Parathyroid adenoma (tissue), 2 donors: ENCODE measurements around the gene SARDH.

Experiments used
- H2AFZ ChIP-seq: fragments of 300-600 bp; sonication (generic); one replicate; pipeline ENCODE4 v1.7.0; 2017; ENCODE audit warnings: antibody characterized with exemption, mild to moderate bottlenecking
- H3K27ac ChIP-seq: fragments of 300-600 bp; sonication (generic); one replicate; pipeline ENCODE4 v1.7.0; 2017
- H3K27me3 ChIP-seq: fragments of 300-600 bp; sonication (generic); one replicate; pipeline ENCODE4 v1.7.0; 2017; ENCODE audit warnings: low read length; ENCODE audit not compliant: control insufficient read depth, insufficient read depth
- H3K36me3 ChIP-seq: fragments of 300-600 bp; sonication (generic); one replicate; pipeline ENCODE4 v1.7.0; 2017; ENCODE audit warnings: low read length; ENCODE audit not compliant: control insufficient read depth, insufficient read depth
- H3K4me1 ChIP-seq: fragments of 300-600 bp; sonication (generic); one replicate; pipeline ENCODE4 v1.7.0; 2017; ENCODE audit warnings: control low read depth
- H3K4me2 ChIP-seq: fragments of 300-600 bp; sonication (generic); one replicate; pipeline ENCODE4 v1.7.0; 2017; ENCODE audit warnings: low read length
- H3K4me3 ChIP-seq: fragments of 300-600 bp; sonication (generic); one replicate; pipeline ENCODE4 v1.7.0; 2017; ENCODE audit warnings: low read depth, low read length
- H3K79me2 ChIP-seq: fragments of 300-600 bp; sonication (generic); one replicate; pipeline ENCODE4 v1.7.0; 2017; ENCODE audit warnings: control low read depth
- H3K9ac ChIP-seq: fragments of 300-600 bp; sonication (generic); one replicate; pipeline ENCODE4 v1.7.0; 2017; ENCODE audit warnings: mild to moderate bottlenecking
- H3K9me3 ChIP-seq: fragments of 300-600 bp; sonication (generic); one replicate; pipeline ENCODE4 v1.7.0; 2017; ENCODE audit warnings: low read length; ENCODE audit not compliant: control insufficient read depth
- TF ChIP-seq, protein P1 (sequence below): fragments of 300-600 bp; sonication (generic); IDR thresholded peaks from one replicate; pipeline ENCODE4 v1.7.0; 2017; ENCODE audit warnings: antibody characterized with exemption, mild to moderate bottlenecking
- donor health status: primary hyperparathyroidism.

The SARDH gene

DNA sequence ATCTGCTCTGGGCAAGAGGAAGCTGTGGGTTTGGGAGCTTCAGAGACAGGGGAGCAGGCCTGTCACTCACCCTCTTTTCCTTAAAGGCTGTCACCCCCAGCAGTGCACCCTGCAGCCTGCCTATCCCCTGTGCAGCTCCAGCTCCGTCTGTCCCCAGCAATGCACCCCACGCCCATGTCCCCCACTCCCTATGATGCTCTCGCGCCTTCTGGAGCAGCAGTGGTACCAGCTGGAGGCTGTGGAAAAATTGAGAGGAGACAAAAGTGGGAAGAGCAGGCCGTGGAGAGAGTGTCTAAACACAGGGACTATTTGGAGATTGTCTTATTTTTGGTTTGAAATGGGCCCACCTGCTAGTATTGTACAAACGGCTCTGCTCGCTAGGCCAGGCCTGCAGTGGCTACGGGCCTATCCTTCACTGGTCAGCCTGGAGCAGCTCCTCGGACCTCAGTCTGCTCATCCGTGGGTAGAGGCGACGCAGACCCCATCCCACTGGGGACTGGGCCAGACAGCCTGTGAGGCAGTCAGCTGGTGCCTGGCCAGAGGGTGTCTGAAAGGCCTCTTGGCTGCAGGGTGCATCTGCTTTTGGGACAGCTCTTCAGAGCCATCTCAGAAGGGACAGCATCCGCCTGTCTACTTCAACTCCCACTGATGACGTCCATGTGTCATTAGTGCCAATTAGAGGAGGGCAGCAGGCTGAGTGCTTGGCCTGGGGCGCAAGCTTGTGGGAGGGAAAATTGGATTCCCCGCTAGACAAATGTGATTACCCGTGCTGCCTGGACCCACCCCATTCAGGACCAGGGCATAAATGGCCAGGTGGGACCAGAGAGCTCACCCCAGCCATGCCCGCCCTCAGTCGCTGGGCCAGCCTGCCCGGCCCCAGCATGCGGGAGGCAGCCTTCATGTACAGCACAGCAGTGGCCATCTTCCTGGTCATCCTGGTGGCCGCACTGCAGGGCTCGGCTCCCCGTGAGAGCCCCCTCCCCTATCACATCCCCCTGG lies 102.3 kb downstream of the SARDH start, which contains the start of gene DBH:
Gene DBH (plus strand): TSS at position 831 of the 999 bp plus-strand sequence. CDS start 9 bp downstream, at position 840.
- Histone ChIP-seq H3K79me2 (no peaks in the 10 kb centered on the region), H2AFZ (no peak within 1 kb of the TSS), H3K4me3 (no peak within 1 kb of the TSS), H3K36me3 (no peaks in the 10 kb centered on the region), H3K27me3 (no peaks in the 10 kb centered on the region), H3K4me1 (peaks cover 4% of the 10 kb centered on the region), H3K9me3 (no peaks in the 10 kb centered on the region), H3K9ac (no peak within 1 kb of the TSS), H3K27ac (no peak within 1 kb of the TSS), H3K4me2 (no peak within 1 kb of the TSS)
- TF ChIP-seq, protein P1, sequence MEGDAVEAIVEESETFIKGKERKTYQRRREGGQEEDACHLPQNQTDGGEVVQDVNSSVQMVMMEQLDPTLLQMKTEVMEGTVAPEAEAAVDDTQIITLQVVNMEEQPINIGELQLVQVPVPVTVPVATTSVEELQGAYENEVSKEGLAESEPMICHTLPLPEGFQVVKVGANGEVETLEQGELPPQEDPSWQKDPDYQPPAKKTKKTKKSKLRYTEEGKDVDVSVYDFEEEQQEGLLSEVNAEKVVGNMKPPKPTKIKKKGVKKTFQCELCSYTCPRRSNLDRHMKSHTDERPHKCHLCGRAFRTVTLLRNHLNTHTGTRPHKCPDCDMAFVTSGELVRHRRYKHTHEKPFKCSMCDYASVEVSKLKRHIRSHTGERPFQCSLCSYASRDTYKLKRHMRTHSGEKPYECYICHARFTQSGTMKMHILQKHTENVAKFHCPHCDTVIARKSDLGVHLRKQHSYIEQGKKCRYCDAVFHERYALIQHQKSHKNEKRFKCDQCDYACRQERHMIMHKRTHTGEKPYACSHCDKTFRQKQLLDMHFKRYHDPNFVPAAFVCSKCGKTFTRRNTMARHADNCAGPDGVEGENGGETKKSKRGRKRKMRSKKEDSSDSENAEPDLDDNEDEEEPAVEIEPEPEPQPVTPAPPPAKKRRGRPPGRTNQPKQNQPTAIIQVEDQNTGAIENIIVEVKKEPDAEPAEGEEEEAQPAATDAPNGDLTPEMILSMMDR: no peak

DNA sequence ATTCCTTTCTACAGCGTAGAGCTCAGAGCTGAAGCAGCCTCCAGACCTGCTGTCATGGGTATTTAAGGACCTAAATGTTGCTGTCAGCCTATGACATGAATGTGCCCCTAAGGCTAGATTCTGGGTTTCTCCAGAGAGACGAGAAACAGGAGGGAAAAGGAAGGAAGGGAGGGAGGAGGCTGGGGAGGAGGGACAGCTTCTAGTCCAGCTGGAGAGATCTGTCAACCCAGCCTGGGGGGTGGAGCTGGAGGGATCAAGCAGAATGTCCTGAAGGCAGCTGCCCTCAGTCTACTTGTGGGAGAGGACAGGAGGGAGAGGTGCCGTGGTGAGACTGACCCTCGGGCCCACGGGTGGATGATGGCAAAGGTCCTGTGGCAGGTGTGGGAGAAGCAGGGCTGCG lies 103.1 kb downstream of the SARDH start:
- TF ChIP-seq, protein P1: no peak
- Histone ChIP-seq H3K36me3 (no peaks in the 10 kb centered on the region), H3K27me3 (no peaks in the 10 kb centered on the region), H3K9me3 (no peaks in the 10 kb centered on the region), H3K4me3 (no peak overlapping the region), H3K4me2 (no peak overlapping the region), H2AFZ (no peak overlapping the region), H3K27ac (no peak overlapping the region), H3K79me2 (no peaks in the 10 kb centered on the region), H3K4me1 (peaks cover 4% of the 10 kb centered on the region), H3K9ac (no peak overlapping the region)

DNA sequence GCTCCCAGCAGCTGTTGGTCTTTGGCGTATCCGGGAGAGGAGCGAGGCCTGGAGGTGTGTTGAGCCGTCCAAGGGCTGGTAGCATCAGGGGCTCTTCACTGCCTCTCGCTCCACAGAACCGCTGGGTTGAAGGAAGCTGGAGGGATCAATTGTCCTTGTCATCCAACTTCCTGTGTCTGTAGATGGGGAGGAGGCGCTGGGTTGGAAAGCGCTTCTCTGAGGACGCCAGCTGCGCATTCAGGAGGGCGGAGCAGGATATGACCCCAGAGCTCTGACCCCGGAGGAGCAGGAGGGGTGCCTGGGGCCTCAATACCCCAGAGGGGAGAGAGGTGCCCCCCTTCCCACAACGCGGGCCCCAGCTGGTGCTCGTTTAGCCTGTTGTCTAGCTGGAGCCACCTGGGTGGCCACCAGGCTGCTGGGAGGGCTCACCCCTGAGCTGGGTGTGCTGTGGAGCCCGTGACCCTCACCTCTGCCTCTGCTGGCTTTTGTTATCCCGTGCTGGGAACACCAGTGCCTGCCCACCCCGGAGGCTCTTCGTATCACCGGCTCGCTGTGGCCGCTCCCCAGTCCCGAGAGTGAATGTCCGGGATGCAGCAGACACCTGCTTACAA lies 104.0 kb downstream of the SARDH start:
- TF ChIP-seq, protein P1: no peak
- Histone ChIP-seq H3K27ac (no peak overlapping the region), H3K27me3 (no peaks in the 10 kb centered on the region), H3K4me1 (peaks cover 4% of the 10 kb centered on the region), H2AFZ (peak overlapping the region; percentile 38), H3K79me2 (no peaks in the 10 kb centered on the region), H3K4me2 (no peak overlapping the region), H3K9me3 (no peaks in the 10 kb centered on the region), H3K4me3 (no peak overlapping the region), H3K36me3 (no peaks in the 10 kb centered on the region), H3K9ac (no peak overlapping the region)

DNA sequence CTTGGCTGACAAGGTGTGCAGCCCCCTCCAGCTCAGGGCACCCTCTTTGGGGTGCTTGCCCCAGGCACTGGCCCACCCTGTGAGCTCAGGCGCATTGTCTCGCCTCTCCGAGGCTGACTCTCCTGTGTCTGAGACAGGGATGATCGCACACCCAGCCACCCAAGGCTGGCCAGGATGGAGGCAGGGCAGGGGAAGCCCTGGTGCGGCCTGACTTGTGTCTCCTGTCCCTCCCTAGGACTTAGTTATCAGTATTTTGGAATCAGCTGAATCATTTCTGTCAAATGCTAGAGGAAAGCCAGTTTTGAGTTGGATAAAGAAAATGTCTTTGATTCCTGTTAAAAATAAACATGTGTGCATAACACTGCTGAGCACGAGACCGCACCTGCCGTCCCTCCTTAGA lies 104.5 kb downstream of the SARDH start:
- Histone ChIP-seq H3K4me1 (peaks cover 4% of the 10 kb centered on the region), H2AFZ (peak overlapping the region; percentile 38), H3K79me2 (no peaks in the 10 kb centered on the region), H3K4me2 (no peak overlapping the region), H3K27me3 (no peaks in the 10 kb centered on the region), H3K4me3 (no peak overlapping the region), H3K27ac (no peak overlapping the region), H3K9me3 (no peaks in the 10 kb centered on the region), H3K9ac (no peak overlapping the region), H3K36me3 (no peaks in the 10 kb centered on the region)
- TF ChIP-seq, protein P1: no peak
